Measurements from ENCODE around the gene VOPP1. TPM values are rescaled to one million over a fixed set of nuclear protein-coding genes. Genes with fewer than 3 reads are reported as not detected.

The VOPP1 gene
- total RNA-seq, 1 experiment from 2014 or later: 30.3 TPM

GRCh38 chr7:55427342-55427741 lies 145.0 kb downstream of the VOPP1 start:
- no peak overlapping the region for H3K4me3 ChIP-seq (replicated peaks in 1 of 2; ENCODE audit: low read depth in 1 of 2, low read length in 2 of 2)
- DNase-seq (ENCODE audit: low read depth, low spot score): no peak
- H4K20me1 ChIP-seq (ENCODE audit: insufficient read depth): no peaks in the 10 kb centered on the region
- H3K79me2 ChIP-seq (ENCODE audit: insufficient read depth, low read length): no peaks in the 10 kb centered on the region
- H3K4me2 ChIP-seq (ENCODE audit: low read length): no peak overlapping the region
- H3K27ac ChIP-seq (ENCODE audit: low read depth, low read length): no peak overlapping the region
- no peaks in the 10 kb centered on the region for H3K36me3 ChIP-seq (ENCODE audit: control insufficient read depth in 1 of 2, insufficient read depth in 2 of 2, low read length in 2 of 2)
- TF ChIP-seq, protein P1, sequence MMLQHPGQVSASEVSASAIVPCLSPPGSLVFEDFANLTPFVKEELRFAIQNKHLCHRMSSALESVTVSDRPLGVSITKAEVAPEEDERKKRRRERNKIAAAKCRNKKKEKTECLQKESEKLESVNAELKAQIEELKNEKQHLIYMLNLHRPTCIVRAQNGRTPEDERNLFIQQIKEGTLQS (IDR thresholded peaks at IDR 0.05): no peak
- TF ChIP-seq YY1 (IDR thresholded peaks at IDR 0.05; ENCODE audit: extremely low read depth, insufficient replicate concordance, low read depth, low read length): no peak
- no peak for TF ChIP-seq SRF (IDR thresholded peaks at IDR 0.05; ENCODE audit: low read depth)
- no peak for TF ChIP-seq EGR1 (IDR thresholded peaks at IDR 0.05; ENCODE audit: low read depth)
- no peak for TF ChIP-seq SIN3A (IDR thresholded peaks at IDR 0.05; ENCODE audit: low read depth)
- no peak for TF ChIP-seq POLR2AphosphoS5 (IDR thresholded peaks at IDR 0.05; ENCODE audit: low read depth, low read length)
- TF ChIP-seq RAD21 (IDR thresholded peaks at IDR 0.05; ENCODE audit: low read depth): no peak
- no peak for TF ChIP-seq EZH2 (IDR thresholded peaks at IDR 0.05)
- TF ChIP-seq SP1 (IDR thresholded peaks at IDR 0.05; ENCODE audit: low read depth): no peak
- no peak for TF ChIP-seq POLR2A (IDR thresholded peaks at IDR 0.05; ENCODE audit: borderline replicate concordance, extremely low read depth, insufficient read depth, insufficient read length)
- no peak for TF ChIP-seq CEBPB (IDR thresholded peaks at IDR 0.05; ENCODE audit: low read depth)
- TF ChIP-seq CBX3 (IDR thresholded peaks at IDR 0.05; ENCODE audit: low read depth): no peak
- TF ChIP-seq CTCF (IDR thresholded peaks at IDR 0.05 in 2 of 3, conservative IDR thresholded peaks at IDR 0.05 in 1 of 3; ENCODE audit: borderline replicate concordance in 1 of 3, insufficient read depth in 1 of 3, low read depth in 2 of 3, low read length in 2 of 3): no peak
- no peak for TF ChIP-seq TCF7L2 (IDR thresholded peaks at IDR 0.05; ENCODE audit: borderline replicate concordance, extremely low read depth, insufficient read depth, insufficient read length)
- no peak for TF ChIP-seq REST (IDR thresholded peaks at IDR 0.05; ENCODE audit: low read depth)
- POLR2A ChIA-PET: interaction anchor here (0.7 kb wide), 1 partner anchor 12 kb away, joined by 4 read pairs; no protein-coding TSS in a partner anchor
- intact Hi-C loops (cut with micrococcal nuclease): no loop called here
- no peak overlapping the region for H2AFZ ChIP-seq (ENCODE audit: low read depth, low read length, poor library complexity, severe bottlenecking)
- H3K9me3 ChIP-seq (ENCODE audit: control insufficient read depth in 1 of 2, insufficient read depth in 1 of 2, low read depth in 1 of 2, low read length in 2 of 2): no peaks in the 10 kb centered on the region
- BruUV-seq (replicated peaks): no TSS peak
- no peaks in the 10 kb centered on the region for H3K4me1 ChIP-seq (ENCODE audit: control insufficient read depth in 1 of 2, insufficient read depth in 2 of 2, low read length in 2 of 2)
- no peak overlapping the region for H3K9ac ChIP-seq (ENCODE audit: low read length)
- CTCF ChIA-PET: interaction anchor here (1.4 kb wide), 1 partner anchor 12 kb away, joined by 4 read pairs; no protein-coding TSS in a partner anchor
- H3K9me2 ChIP-seq (ENCODE audit: insufficient read depth): no peaks in the 10 kb centered on the region
- no peaks in the 10 kb centered on the region for H3K27me3 ChIP-seq (ENCODE audit: insufficient read depth, low read length)
- ATAC-seq: no peak
- RAD21 ChIA-PET (ENCODE audit: low non-redundant PET in 1 of 2, low total read pairs in 2 of 2, uncharacterized antibody in 2 of 2, unreplicated experiment in 2 of 2): no interaction called here

Data from HCT116 (cell line).